GM19467 (cell line): ENCODE measurements around the gene BYSL.
A peak's percentile ranks its signal among the peaks of the same experiment; 100 is the strongest.
"Not testable (repeated sequence)": the region's sequence is repeated elsewhere in the genome, so short reads cannot be mapped to it uniquely, and the experiment has no call there.

Experiments used
- ATAC-seq: cut with Tn5 transposase; IDR thresholded peaks from one replicate; pipeline ENCODE4 v1.9.1; 2021; ENCODE audit warnings: mild to moderate bottlenecking, moderate library complexity; ENCODE audit not compliant: unreplicated experiment

BYSL gene

DNA sequence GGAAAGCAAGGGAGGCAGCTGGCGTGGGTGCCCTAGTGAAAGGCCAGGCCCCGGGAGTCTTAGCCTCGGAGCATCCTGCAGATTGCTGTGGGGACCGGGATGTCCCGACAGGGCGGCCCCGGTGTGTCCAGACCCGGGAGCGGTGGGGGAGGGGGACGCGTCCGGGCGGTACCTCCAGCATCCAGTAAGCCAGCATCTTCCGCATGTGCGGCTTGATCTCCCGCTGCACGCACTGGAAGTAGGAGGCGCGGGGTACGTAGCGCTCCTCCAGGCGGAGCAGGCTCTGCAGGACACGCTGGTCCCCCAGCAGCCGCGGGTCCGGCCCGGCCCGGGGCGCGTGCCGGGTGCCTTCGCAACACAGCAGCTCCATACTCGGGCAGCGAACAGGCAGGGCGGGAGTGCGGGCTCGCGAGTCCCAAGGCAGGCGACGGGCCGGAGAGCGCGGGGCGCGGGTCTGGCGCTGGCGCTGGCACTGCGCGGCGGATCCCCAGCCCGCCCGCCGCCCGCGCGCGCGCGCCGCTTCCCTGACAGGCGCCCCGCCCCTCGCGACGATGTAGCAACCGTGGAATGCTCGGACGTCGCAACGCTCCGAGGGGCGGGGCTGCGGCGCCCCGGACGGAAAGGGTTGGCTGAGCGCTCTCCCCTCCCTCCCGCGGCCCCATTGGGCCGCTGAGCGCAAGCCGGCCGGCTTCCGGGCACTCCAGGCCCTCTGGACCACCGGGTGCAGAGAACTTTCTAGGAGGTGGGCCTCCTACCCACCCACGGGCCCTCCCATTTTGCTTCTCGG, 20.2 kb downstream of the BYSL start, which contains the start of gene CCND3:
Gene CCND3, minus strand, starts transcription at position 529 of the 787 bp plus-strand sequence. Its CDS starts 159 bp downstream, at position 370.
- peak; percentile 84 for ATAC-seq

DNA sequence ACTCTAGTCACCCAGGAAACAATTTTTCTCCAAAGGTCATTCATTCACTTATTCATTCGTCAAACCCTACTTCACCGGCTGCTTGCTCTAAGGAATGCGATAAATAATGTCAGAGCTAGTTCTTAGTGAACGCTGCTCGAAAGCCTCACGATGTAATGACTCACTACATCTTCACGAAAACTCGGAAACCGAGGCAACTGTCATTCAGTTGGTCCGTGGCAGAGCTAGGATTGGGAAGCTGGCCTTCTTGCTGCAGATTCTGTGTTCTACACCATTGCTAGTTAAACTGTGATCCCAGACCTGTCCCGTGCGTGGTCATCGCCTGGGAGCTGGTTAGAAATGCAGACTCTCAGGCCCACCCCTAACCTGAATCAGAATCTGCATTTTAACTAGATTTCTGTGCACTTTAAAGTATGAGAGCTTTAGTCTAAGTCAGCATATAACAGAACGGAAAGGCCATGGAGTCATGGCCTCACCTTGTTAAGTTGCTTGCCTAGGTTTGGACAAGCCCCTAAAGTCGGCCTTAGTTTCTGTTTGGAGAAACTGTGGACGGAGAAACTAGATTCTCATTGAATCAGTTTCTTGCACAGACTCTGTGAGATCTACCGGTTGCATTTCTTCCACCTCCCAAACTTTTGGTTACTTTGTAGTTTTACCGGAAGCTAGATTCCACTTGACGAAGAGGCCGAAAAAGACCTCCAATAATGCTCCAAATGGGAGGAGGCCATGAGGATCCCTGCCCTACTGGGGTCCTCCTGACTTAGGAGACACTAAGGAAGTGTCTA, 21.0 kb downstream of the BYSL start:
- ATAC-seq, result no peak

DNA sequence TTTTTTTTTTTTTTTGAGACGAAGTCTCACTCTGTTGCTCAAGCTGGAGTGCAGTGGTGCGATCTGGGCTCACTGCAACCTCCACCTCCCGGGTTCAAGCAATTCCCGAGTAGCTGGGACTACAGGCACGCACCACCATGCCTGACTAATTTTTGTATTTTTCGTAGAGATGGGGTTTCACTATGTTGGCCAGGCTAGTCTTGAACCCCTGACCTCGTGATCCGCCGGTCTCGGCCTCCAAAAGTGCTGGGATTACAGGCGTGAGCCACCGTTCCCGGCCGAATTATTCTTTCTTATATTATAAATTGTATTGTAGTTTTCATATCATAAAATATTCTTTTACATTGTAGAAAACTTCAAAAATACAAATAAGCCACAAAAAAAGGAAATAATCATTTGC, 21.6 kb downstream of the BYSL start:
- ATAC-seq, result not testable (repeated sequence)

DNA sequence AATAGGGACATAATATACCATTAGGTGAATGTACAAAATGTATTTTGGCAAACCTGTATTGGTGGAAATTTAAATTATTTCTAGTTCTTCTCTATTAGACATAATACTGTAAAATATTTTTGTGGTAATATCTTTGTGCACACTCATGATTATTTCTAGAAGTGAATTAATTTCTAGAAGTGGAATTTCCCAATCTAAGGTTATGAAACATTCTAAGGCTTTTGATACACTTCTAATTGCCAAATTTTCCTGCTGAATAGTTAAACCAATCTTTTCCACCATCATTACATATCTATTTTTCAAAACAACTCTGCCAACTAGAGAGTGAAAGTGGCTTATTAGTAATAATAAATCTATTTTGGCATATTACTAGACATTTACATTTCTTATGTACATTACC, 22.2 kb downstream of the BYSL start:
- ATAC-seq, result no peak

DNA sequence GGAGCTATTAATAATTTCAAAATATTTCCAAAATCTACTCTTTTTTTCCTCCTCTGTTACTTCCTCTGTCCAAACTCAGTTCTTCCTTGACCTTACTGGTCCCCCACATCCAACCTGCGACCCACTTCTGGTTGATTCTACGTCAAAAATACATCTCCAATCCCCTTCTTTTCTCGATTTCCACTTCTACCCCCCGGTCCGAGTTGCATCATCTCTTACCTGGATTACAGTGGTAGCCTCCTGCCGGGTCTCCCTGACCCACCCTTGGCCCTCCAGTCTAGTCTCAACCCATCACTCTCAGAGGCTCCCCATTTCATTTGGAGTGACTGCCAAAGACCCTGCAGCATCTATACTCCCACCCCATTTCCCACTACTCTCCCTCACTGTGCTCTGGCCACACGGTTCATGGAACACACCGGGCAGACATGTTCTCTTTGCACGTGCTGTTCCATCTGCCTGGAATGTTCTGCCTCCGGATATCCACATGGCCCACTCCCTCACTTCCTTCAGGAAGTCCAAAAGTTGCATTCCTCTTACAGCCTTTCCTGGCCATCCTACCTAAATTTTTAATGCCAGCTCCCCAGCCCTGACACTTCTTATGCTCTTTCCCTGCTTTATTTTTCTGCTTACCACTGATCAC, 26.4 kb downstream of the BYSL start:
- ATAC-seq, result no peak

DNA sequence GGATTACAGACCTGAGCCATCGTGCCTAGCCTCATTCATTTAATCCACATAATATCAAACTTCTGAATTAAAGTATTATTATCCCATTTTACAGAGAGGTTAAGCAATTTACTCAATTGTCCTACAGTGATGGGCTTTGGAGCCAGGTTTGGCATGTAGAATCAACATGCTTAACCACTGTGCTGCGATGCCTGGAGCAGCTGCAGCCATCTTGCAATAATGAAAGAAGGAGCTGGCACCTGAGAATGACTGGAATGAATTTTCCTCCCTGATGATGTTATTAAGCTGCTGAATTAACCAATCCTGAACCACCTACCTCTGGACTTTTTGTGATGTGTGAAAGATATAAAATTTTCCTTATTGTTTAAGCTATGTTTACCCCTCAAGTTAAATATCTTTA, 33.4 kb downstream of the BYSL start:
- no peak for ATAC-seq

DNA sequence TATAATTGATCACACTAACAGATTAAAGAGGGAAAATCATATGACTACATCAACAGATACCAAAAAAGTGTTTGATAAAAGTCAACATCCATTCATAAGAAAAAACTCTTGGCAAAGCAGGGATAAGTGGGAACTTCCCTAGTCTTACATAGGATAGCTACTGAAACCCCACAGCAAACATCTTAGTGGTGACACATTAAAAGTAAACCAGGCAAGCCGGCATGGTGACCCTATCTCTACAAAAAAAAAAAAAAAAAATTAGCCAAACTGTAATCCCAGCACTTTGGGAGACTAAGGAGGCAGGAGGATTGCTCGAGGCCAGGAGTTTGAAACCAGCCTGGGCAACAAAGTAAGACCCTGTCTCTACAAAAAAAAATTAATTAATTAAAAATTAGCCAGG, 34.1 kb downstream of the BYSL start:
- no peak for ATAC-seq

DNA sequence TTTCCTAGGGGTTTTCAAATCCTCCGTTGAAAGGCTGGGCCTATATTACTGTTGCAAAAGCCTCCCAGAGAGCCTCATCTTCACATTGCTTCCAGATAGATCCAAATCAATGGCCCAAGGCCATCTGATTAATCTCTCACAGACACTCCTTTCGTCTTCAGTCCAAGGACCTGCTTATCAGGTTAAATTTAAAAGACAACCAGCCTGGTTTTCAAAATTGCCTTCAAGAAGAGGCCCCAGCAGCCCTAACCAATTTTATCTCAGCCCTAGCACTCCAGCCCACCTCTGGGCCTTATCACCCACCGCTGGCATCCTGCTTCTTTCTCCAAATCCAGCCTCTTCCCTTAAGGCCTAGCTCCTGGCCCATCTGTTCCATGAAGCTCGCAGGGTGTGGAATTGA, 35.8 kb downstream of the BYSL start:
- no peak for ATAC-seq

DNA sequence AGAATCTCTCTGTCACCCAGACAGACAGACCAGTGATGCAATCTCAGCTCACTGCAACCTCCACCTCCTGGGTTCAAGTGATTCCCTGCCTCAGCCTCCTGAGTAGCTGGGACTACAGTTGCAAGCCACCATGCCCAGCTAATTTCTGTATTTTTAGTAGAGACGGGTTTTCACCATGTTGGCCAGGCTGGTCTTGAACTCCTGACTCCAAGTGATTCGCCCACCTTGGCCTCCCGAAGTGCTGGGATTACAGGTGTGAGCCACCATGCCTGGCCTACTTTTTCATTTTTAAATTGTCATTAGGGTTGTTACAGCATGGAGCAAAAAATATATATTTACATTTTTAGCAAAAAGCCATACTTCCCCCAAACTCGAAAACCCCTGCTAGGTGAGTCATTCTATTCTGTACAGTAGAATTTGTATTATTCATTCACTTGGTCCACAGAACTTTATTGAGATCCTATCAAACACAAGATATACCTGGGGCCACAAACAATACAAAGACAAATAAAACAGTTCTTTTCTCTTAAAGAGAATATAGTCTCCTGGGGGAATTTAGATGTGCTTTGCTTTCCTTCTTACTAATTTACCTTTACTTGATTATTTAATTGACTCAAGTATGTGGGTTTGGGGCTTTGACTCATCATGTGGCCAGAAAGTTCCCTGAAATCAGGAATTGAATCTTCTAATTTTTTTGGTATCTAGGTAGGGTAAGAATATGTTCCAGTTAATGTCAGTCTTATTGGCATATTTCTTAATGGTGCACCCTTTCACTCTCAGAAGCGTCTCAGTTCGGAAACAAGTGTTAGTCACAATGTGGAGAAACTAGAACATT, 36.9 kb downstream of the BYSL start:
- ATAC-seq, result no peak

DNA sequence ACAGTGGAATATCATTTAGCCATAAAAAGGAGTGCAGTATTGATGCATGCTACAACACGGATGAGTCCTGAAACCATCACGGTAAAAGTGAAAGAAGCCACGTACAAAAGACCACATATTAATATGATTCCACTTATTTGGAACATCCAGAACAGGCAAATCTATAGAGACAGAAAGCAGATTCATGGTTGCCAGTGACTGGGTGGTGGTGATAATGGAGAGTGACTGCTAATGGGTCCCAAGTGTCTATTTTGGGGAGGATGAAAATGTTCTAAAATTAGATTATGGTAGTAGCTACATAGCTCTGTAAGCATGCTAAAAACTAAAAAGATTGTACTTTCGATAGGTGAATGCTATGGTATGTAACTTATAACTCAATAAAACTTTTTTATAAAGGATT, 38.7 kb downstream of the BYSL start:
- no peak for ATAC-seq

DNA sequence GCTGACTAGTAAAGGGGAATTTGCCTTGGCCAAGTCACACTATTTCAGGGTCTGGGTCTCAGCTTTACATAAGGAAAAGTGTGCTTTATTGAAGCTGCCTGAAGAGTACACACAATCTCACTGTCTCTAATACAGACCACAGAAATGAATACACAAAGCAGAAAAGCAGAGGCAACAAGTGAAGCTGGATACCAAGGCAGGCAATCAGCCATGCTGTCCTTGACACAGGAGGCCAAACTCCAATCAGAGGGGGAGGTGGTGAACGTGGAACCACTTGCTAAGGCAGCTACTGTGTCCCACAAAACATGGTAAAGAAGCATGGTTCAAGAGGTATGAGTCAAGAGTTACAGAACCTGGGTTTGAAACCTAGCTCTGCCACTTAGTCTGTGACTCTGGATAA, 42.1 kb downstream of the BYSL start:
- ATAC-seq, result no peak

DNA sequence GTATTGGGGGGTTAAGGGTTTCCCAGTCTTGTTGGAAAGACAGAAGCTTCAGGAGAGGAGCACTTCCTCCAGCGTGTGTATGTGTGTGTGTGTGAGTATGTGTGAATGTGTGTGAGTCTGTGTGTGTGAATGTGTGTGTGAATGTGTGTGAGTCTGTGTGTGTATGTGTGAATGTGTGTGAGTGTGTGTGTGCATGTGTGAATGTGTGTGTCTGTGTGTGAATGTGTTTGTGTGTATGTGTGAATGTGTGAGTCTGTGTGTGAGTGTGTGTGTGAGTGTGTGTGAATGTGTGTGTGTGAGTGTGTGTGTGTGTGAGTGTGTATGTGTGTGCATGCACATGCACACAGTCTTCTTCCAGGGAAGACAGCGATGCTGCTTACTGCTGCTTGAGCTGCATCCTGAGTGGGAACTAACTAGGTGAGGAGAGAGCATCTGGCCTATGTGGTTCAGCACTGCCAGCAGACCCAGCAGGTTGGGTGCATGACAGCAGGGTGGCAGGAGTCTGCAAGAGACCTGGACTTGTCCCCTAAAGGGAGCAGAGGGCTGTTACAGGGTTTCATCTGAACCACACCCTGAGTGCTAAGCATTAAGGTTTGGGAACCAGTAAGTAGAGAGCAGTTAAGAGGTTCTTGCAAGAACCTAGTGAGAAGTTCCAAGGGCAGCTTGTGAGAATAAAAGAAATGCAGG, 43.0 kb downstream of the BYSL start:
- ATAC-seq, result no peak

DNA sequence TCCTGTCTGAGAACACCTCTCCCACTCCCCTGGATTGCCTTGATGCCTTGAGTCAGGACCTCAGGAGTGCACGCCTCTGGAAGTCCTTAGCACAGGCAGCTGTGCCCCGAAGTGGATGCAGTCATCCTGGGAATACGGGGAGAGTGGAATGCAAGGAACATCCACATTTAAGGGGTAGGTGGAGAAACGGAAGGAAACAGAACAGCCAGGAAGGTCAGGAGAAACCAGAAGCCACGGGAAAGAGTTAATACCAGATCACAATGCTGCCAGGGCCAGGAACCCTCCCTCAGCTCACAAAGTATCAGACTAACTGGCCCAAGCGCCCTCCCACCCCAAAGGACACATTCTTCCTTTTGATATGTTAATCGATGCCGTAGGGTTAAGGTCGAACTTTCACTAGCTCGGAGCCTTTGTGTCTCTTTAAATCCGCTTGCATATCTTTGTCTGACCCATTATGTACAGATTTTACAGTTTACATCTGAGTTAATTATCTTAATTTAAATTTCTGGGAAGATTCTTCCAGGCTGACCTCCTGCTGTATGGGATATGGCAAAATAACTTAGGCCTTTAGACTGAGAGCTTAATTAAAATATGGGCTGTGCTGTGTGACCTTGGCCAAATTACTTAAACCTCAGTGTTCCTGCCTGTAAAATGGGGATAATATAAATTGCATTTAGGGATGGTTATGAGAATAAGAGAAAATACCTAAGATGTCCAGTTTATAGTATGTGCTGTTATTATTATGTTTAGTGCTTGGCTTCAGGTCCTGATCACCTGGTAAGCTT, 44.3 kb downstream of the BYSL start:
- no peak for ATAC-seq

DNA sequence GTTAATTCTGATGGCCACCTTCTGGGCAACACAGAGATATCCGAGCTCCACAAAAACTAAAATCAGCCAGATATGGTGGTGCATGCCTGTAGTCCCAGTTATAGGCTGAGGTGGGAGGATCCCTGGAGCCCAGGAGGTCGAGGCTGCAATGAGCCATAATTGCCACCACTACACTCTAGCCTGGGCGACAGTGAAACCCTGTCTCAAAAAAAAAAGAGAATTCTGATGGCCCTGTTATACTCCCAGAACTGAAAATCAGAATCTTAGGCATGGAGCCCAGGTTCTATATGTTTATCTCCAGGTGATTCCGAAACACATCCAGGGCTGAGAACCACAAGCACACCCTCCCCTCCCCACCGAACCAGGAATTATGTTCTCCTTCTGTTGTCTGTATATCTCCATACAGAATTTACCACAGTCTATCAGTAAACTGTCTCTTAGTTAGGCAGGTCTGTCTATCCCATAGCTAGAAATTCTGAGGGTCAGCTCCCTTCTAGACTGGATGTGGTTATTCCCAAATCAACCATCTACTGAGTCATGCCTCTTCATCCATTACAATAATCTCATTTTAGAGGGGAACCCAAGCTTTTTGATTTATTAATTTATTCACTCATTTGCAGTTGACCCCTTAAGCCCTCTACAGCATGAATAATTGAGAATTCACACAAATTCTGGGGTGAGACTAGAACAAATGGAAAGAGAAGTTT, 45.1 kb downstream of the BYSL start:
- ATAC-seq, result no peak

DNA sequence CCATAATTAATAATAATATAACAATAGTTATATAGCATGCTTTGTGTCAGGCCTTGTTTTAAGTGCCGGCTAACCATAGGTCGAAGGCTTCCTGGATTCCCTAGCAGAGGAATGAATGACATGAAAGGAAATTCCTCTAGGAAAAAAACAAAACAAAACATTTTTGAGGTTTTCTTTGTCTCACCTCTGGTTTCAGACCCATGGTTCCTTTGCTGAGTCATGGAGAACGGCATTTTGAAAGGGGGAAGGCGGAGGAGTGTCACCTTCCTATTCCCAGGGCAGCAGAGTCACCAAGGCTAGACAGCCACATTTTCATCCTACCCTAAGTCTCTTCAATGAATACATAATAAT, 45.6 kb downstream of the BYSL start:
- ATAC-seq, result no peak

DNA sequence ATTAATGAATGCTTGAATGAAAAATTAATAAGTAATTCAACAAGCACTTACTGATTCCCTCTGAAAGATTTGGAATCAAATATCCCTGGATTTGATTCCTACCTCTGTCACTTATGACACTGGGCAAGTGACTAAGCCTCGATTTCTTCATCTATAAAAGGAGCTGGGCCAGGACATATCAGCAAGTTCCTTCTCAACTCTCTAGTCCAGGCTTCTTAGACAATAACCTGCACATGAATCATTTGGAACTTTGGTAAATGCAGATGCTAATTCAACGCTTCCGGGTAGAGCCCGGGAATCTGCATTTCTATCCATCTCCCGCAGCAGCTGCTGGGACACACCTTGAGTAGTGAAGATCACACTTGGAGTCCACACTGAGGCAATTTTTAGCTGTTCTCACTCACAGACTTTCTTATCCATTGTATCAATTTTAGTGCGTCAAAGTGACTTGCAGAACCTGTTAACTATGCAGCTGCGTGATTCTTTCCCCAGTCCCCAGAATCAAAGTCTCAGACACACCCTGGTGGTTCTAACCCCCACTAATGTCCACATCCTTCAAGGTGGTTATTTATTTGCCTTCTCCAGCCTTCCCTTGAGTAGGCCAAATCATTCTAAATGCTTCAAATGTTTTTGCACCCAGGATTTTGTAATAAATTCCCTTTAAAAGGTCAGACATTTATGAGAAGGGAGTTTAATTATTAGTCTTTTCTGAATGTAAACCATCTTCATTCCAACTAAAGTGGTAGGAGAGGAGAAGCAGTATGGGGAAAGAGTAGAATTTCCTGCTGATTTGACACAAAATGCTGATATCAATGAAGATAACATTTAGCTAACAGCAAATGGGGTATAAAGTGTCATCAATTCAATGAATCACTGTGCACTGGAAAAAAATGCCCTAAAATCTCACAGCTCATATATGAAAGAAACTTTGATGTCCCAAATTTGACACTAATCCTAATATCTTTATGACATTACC, 46.3 kb downstream of the BYSL start:
- no peak for ATAC-seq

DNA sequence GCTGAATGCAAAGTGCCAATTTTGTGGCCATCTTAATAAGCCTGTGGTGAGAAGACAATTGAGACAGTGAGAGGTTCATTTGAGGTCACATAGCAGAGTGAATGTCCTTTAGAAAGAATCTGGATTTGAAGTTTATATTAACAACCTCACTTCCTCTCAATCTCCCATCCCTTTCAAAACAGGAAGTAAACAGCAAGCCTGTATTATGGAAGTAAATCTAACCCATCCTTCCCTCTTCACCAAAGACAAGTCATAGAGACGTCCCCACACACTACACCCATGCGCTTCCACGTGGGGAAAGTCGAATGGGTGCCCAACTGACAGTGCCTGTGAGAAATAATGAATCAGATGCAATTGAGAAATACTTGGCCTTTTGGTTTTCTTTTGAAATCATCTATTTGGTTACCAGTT, 49.1 kb downstream of the BYSL start:
- ATAC-seq, result no peak

DNA sequence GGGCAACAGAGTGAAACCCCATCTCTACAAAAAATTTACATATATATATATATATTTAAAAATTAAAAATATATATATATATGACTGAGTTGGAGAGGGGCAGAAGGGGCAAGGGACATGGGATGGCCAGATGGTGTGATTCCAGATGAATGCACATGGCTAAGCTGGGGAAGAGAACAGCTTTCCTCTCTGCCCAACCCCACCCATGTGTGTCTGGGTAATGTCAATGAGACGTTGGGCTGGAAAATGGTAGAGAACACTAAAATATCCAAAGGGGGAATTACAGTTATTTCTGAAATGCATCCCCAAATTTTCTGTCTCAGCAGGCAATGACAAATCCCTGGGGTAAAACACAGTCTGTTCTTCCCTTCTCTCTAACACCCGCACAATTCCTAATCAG, 51.5 kb downstream of the BYSL start:
- no peak for ATAC-seq
